HepG2 (cell line): ENCODE data around the gene ATP11A. TPM values are rescaled to one million over a fixed set of nuclear protein-coding genes. Genes with fewer than 3 reads are reported as not detected.
A peak's percentile ranks its signal among the peaks of the same experiment; 100 is the strongest.

Experiments used
- ARNT ChIP-seq: fragments of 450-650 bp; IDR thresholded peaks from 2 replicates; pipeline ENCODE4 v1.6.1; 2017
- EEA1 ChIP-seq: sonication (generic); formaldehyde crosslinking; IDR thresholded peaks from 2 replicates; pipeline ENCODE4 v1.5.1; 2020; ENCODE audit warnings: mild to moderate bottlenecking, missing genetic modification reagents, borderline replicate concordance
- KAT2B ChIP-seq: fragments of 150-350 bp; IDR thresholded peaks from 2 replicates; pipeline ENCODE4 v1.6.1; 2014; ENCODE audit warnings: low read depth, low read length, borderline replicate concordance
- KDM5A ChIP-seq: fragments of 200-600 bp; sonication (generic); IDR thresholded peaks from 2 replicates; pipeline ENCODE4 v1.7.0; 2018; ENCODE audit warnings: antibody characterized with exemption, mild to moderate bottlenecking, low read length, borderline replicate concordance
- NBN ChIP-seq: fragments of 450-650 bp; conservative IDR thresholded peaks from 2 replicates; pipeline ENCODE4 v1.6.1; 2017
- NFE2 ChIP-seq: sonication (generic); formaldehyde crosslinking; IDR thresholded peaks from 2 replicates; pipeline ENCODE4 v1.4.0; 2020; ENCODE audit warnings: missing genetic modification reagents
- SRY ChIP-seq: sonication (generic); formaldehyde crosslinking; IDR thresholded peaks from 2 replicates; pipeline ENCODE4 v1.8.0; 2022; ENCODE audit warnings: mild to moderate bottlenecking, missing genetic modification reagents
- SUZ12 ChIP-seq: fragments of 150-350 bp; IDR thresholded peaks from 2 replicates; pipeline ENCODE4 v1.6.1; 2014; ENCODE audit warnings: low read depth, low read length
- TBX3 ChIP-seq: fragments of 450-650 bp; IDR thresholded peaks from 2 replicates; pipeline ENCODE4 v1.6.1; 2017; ENCODE audit warnings: antibody characterized with exemption, mild to moderate bottlenecking, inconsistent platforms, borderline replicate concordance
- TGIF2 ChIP-seq: IDR thresholded peaks from 2 replicates; pipeline ENCODE4 v1.6.1; 2016; ENCODE audit warnings: control low read depth, missing compliant biosample characterization
- ZC3H4 ChIP-seq: sonication (generic); formaldehyde crosslinking; IDR thresholded peaks from 2 replicates; pipeline ENCODE4 v1.4.0; 2020; ENCODE audit warnings: missing genetic modification reagents, borderline replicate concordance
- ZNF121 ChIP-seq: sonication (generic); formaldehyde crosslinking; IDR thresholded peaks from 2 replicates; pipeline ENCODE4 v1.5.0; 2020; ENCODE audit warnings: mild to moderate bottlenecking, missing genetic modification reagents
- ZNF3 ChIP-seq: IDR thresholded peaks from 2 replicates; pipeline ENCODE4 v1.7.0; 2017; ENCODE audit warnings: inconsistent platforms
- ZNF598 ChIP-seq: sonication (generic); formaldehyde crosslinking; IDR thresholded peaks from 2 replicates; pipeline ENCODE4 v1.5.1; 2020; ENCODE audit warnings: mild to moderate bottlenecking, missing genetic modification reagents, borderline replicate concordance
- ZNF703 ChIP-seq: sonication (generic); formaldehyde crosslinking; IDR thresholded peaks from 2 replicates; pipeline ENCODE4 v1.5.1; 2020; ENCODE audit warnings: missing genetic modification reagents, mild to moderate bottlenecking, moderate library complexity, borderline replicate concordance
- ZNF746 ChIP-seq: sonication (generic); formaldehyde crosslinking; IDR thresholded peaks from 2 replicates; pipeline ENCODE4 v1.8.0; 2022; ENCODE audit warnings: mild to moderate bottlenecking, missing genetic modification reagents
- ZNF776 ChIP-seq: sonication (generic); formaldehyde crosslinking; IDR thresholded peaks from 2 replicates; pipeline ENCODE4 v1.4.0; 2020; ENCODE audit warnings: mild to moderate bottlenecking, missing genetic modification reagents
- polyA plus RNA-seq, 8 experiments: library from polyadenylated mRNA; depleted of rRNA in 3 of 8; stranded (reverse) in 7 of 8; unstranded in 1 of 8; fragments of >200 nt; fragmentation: Illumina TruSeq in 4 of 8; extraction: Trizol in 4 of 8; gene quantifications; 2 replicates each; pipeline versions ENCODE4 v1.2.1 to v1.2.3, GENCODE V29; 2011 to 2016; ENCODE audit warnings: low read depth in 4 of 8, missing spikeins in 1 of 8, mixed read lengths in 1 of 8; ENCODE audit not compliant: insufficient read depth in 1 of 8
- total RNA-seq, 5 experiments: library from RNA; depleted of rRNA; stranded (reverse); fragments of >200 nt; fragmentation: Illumina TruSeq; extraction: Trizol; gene quantifications; 2 replicates each; pipeline ENCODE4 v1.2.3, GENCODE V29; 2016; ENCODE audit warnings: low read depth in 1 of 5
- TF ChIP-seq, protein P1 (sequence below): sonication (generic); formaldehyde crosslinking; IDR thresholded peaks from 2 replicates; pipeline ENCODE4 v1.8.1; 2022; ENCODE audit warnings: low read depth, mild to moderate bottlenecking, missing genetic modification reagents
- TF ChIP-seq, protein P2 (sequence below): sonication (generic); formaldehyde crosslinking; IDR thresholded peaks from 2 replicates; pipeline ENCODE4 v1.4.0; 2020; ENCODE audit warnings: low read depth, mild to moderate bottlenecking, missing genetic modification reagents
- TF ChIP-seq, protein P3 (sequence below): sonication (generic); formaldehyde crosslinking; IDR thresholded peaks from 2 replicates; pipeline ENCODE4 v1.8.1; 2023; ENCODE audit warnings: mild to moderate bottlenecking, missing genetic modification reagents, borderline replicate concordance
- TF ChIP-seq, protein P4 (sequence below), 2 experiments: sonication (generic) in 1 of 2; formaldehyde crosslinking in 1 of 2; IDR thresholded peaks; 2 replicates each; pipeline versions ENCODE4 v1.6.1 to v1.9.0; 2014 to 2022; ENCODE audit warnings: antibody characterized with exemption in 1 of 2, borderline replicate concordance in 1 of 2, inconsistent platforms in 1 of 2, low read depth in 1 of 2, missing genetic modification reagents in 1 of 2

Gene ATP11A
- total and polyA plus RNA-seq, 2 of the 13 experiments (the other 11 are each of a cell fraction or from before 2014, with no cell fraction given): 18.4 to 20.1 TPM

DNA sequence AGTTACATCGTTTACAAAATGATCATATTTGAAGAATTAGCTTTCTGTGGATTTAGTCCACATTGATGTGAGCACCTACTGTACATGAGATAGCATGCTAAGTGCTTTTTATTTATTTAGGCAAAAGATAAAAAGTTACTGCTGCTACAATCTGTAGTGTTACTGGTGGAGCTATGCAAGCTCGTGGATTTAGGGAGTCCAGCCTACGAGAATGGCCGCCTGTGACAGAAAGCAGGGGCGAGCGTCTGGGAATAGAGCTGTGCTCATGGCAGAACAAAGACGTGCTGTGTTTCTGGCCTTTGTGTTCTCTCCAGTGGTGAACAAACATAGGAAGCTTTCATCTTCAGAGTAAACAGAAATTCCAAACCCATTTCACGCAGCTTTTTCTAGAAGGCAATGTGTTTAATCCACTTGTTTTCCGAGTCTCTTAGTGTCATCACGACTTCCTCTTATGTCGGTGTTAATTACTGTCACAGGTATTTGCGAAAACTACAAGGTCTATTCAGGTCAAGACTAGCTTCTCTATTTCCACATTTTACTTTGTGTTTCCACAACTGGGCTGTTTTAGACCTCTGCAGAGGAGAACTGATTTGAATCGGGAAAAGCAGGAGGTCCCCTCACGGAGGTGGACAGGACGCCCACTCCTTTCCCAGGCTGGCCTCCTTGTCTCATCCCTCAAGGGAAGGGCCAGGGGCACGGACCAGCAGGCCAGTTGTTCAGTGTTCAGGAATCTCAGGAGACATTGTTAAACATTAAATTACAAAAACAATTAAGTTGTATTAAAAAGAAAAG is 67.3 kb downstream of the ATP11A start (continued):
- TF ChIP-seq, protein P1, sequence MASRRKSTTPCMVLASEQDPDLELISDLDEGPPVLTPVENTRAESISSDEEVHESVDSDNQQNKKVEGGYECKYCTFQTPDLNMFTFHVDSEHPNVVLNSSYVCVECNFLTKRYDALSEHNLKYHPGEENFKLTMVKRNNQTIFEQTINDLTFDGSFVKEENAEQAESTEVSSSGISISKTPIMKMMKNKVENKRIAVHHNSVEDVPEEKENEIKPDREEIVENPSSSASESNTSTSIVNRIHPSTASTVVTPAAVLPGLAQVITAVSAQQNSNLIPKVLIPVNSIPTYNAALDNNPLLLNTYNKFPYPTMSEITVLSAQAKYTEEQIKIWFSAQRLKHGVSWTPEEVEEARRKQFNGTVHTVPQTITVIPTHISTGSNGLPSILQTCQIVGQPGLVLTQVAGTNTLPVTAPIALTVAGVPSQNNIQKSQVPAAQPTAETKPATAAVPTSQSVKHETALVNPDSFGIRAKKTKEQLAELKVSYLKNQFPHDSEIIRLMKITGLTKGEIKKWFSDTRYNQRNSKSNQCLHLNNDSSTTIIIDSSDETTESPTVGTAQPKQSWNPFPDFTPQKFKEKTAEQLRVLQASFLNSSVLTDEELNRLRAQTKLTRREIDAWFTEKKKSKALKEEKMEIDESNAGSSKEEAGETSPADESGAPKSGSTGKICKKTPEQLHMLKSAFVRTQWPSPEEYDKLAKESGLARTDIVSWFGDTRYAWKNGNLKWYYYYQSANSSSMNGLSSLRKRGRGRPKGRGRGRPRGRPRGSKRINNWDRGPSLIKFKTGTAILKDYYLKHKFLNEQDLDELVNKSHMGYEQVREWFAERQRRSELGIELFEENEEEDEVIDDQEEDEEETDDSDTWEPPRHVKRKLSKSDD (CRISPR knock-in tag): peak; percentile 62; the same call in 1 of the 2 replicates
- TF ChIP-seq TBX3 (peak; percentile 96), ZNF703 (CRISPR knock-in tag) (peak; percentile 87), KDM5A (no peak), NFE2 (CRISPR knock-in tag) (no peak), EEA1 (CRISPR knock-in tag) (no peak), NBN (no peak), ZNF746 (peak; percentile 71; the same call in 1 of the 2 replicates), ARNT (no peak), SUZ12 (no peak), TGIF2 (peak; percentile 83), ZC3H4 (CRISPR knock-in tag) (no peak), ZNF3 (no peak), SRY (CRISPR knock-in tag) (no peak; the same call in 1 of the 2 replicates), ZNF121 (CRISPR knock-in tag) (no peak), ZNF598 (CRISPR knock-in tag) (no peak), KAT2B (no peak), ZNF776 (CRISPR knock-in tag) (no peak)
- TF ChIP-seq, protein P2, sequence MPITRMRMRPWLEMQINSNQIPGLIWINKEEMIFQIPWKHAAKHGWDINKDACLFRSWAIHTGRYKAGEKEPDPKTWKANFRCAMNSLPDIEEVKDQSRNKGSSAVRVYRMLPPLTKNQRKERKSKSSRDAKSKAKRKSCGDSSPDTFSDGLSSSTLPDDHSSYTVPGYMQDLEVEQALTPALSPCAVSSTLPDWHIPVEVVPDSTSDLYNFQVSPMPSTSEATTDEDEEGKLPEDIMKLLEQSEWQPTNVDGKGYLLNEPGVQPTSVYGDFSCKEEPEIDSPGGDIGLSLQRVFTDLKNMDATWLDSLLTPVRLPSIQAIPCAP: no peak
- TF ChIP-seq, protein P3, sequence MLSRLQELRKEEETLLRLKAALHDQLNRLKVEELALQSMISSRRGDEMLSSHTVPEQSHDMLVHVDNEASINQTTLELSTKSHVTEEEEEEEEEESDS (CRISPR knock-in tag): no peak
- TF ChIP-seq, protein P4, sequence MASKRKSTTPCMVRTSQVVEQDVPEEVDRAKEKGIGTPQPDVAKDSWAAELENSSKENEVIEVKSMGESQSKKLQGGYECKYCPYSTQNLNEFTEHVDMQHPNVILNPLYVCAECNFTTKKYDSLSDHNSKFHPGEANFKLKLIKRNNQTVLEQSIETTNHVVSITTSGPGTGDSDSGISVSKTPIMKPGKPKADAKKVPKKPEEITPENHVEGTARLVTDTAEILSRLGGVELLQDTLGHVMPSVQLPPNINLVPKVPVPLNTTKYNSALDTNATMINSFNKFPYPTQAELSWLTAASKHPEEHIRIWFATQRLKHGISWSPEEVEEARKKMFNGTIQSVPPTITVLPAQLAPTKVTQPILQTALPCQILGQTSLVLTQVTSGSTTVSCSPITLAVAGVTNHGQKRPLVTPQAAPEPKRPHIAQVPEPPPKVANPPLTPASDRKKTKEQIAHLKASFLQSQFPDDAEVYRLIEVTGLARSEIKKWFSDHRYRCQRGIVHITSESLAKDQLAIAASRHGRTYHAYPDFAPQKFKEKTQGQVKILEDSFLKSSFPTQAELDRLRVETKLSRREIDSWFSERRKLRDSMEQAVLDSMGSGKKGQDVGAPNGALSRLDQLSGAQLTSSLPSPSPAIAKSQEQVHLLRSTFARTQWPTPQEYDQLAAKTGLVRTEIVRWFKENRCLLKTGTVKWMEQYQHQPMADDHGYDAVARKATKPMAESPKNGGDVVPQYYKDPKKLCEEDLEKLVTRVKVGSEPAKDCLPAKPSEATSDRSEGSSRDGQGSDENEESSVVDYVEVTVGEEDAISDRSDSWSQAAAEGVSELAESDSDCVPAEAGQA (IDR thresholded peaks at IDR 0.05; ENCODE audit: low read depth): no peak
- TF ChIP-seq, protein P4 (CRISPR knock-in tag; IDR thresholded peaks at IDR 0.05; ENCODE audit: borderline replicate concordance): no peak
